ENCODE data around the gene AGPAT4.

The AGPAT4 gene

GRCh38 chr6:161142957-161143296, 130.9 kb downstream of the AGPAT4 start:
- no peak overlapping the region for H3K4me3 ChIP-seq (ENCODE audit: low read length)
- no peak for TF ChIP-seq CTCF (IDR thresholded peaks at IDR 0.05; ENCODE audit: insufficient read depth, low read depth, low read length, missing control alignments)
- DNase-seq (ENCODE audit: low read depth) = no peak

- TF ChIP-seq CTCF (IDR thresholded peaks at IDR 0.05; ENCODE audit: insufficient read depth, low read depth, low read length, missing control alignments) = no peak
- DNase-seq (ENCODE audit: low read depth) = no peak
These were observed 132.7 kb downstream of the AGPAT4 start for GRCh38 chr6:161141173-161141572.

GRCh38 chr6:161140554-161140875, 133.3 kb downstream of the AGPAT4 start:
- no peak for TF ChIP-seq CTCF (IDR thresholded peaks at IDR 0.05; ENCODE audit: insufficient read depth, low read depth, low read length, missing control alignments)
- no peak for DNase-seq (ENCODE audit: low read depth)
- H3K4me3 ChIP-seq (ENCODE audit: low read length) = no peak overlapping the region

More at GRCh38 chr6:161141173-161141572, 132.7 kb downstream of the AGPAT4 start:
- H3K4me3 ChIP-seq (ENCODE audit: low read length) = no peak overlapping the region

- DNase-seq (ENCODE audit: low read depth) = peak; percentile 36
- TF ChIP-seq CTCF (IDR thresholded peaks at IDR 0.05; ENCODE audit: insufficient read depth, low read depth, low read length, missing control alignments) = no peak
- H3K4me3 ChIP-seq (ENCODE audit: low read length) = no peak overlapping the region
These were observed 133.9 kb downstream of the AGPAT4 start for GRCh38 chr6:161139766-161140553.

- TF ChIP-seq CTCF (IDR thresholded peaks at IDR 0.05; ENCODE audit: insufficient read depth, low read depth, low read length, missing control alignments) = no peak
- no peak overlapping the region for H3K4me3 ChIP-seq (ENCODE audit: low read length)
- no peak for DNase-seq (ENCODE audit: low read depth)
These were observed 134.5 kb downstream of the AGPAT4 start for GRCh38 chr6:161139304-161139765.

GRCh38 chr6:161138543-161139303, 135.1 kb downstream of the AGPAT4 start:
- TF ChIP-seq CTCF (IDR thresholded peaks at IDR 0.05; ENCODE audit: insufficient read depth, low read depth, low read length, missing control alignments) = no peak
- DNase-seq (ENCODE audit: low read depth) = no peak
- H3K4me3 ChIP-seq (ENCODE audit: low read length) = no peak overlapping the region
